ENCODE data around the gene RAD21L1. TPM values are rescaled to one million over a fixed set of nuclear protein-coding genes. Genes with fewer than 3 reads are reported as not detected.
A peak's percentile ranks its signal among the peaks of the same experiment; 100 is the strongest.

RAD21L1 gene
- total RNA-seq, 1 donor from 2014 or later: not detected

DNA sequence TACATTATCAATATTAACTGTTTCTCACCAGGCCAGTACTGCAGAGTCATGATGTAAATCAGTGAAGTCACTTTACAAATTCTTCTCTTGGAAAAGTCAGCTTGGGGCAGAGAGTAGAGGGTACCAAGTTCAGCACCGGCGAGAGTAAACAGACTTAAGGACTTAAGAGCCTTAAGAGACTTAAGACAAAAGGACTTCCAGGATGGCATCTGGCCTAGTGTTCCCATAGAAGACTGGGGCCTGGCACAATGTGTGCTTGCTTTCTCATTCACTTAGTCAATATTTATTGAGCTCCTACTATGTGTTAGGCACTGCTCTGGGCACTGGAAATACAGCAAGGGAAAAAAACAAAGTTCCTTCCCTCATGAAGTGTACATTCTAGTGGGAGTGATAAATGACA, 38.9 kb downstream of the RAD21L1 start:
- intact Hi-C loops (cut with DNase I): loop anchor here (5.0 kb wide), 1 partner anchor 1358 kb away; no protein-coding TSS in a partner anchor
- DNase-seq (ENCODE audit: low spot score) (no peak), ATAC-seq (no peak)

GRCh38 chr20:1265226-1265915, 39.5 kb downstream of the RAD21L1 start:
- intact Hi-C loops (cut with DNase I): no loop called here
- DNase-seq (ENCODE audit: low spot score) (no peak), ATAC-seq (no peak)

GRCh38 chr20:1265916-1266166, 40.0 kb downstream of the RAD21L1 start:
- intact Hi-C loops (cut with DNase I): no loop called here
- DNase-seq (ENCODE audit: low spot score): no peak
- no peak for ATAC-seq

GRCh38 chr20:1266167-1266973, 40.5 kb downstream of the RAD21L1 start, which contains the start of gene SNPH:
Gene SNPH (plus strand): TSS chr20:1266294. CDS start chr20:1296240, 29,946 bp downstream.
- intact Hi-C loops (cut with DNase I): no loop called here
- peak; percentile 95 for ATAC-seq
- peak; percentile 77 for DNase-seq (ENCODE audit: low spot score)

DNA sequence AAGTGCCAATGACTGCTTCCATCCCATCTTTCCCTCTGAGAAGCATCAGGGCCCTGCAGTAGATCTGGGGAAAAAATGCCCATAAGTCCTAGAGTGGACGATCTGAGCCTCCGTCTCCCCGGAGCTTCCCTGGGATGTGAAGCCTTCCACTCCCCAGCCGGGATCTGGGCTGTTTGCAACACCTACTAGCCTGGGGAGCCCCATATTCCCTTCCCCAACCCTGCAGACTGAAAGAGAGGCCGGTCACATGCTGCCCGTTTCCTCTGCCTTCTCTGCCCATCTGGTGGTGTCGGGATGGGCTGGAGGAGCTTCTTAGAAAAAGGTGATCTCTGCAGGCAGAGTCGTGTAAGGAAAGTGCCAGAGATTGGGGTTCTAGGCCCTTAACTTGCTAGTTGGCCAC, 41.3 kb downstream of the RAD21L1 start:
- no peak for DNase-seq (ENCODE audit: low spot score)
- intact Hi-C loops (cut with DNase I): no loop called here
- ATAC-seq: no peak

- intact Hi-C loops (cut with DNase I): no loop called here
- DNase-seq (ENCODE audit: low spot score) (no peak), ATAC-seq (no peak)
Measured at GRCh38 chr20:1267809-1268374, 42.0 kb downstream of the RAD21L1 start.

DNA sequence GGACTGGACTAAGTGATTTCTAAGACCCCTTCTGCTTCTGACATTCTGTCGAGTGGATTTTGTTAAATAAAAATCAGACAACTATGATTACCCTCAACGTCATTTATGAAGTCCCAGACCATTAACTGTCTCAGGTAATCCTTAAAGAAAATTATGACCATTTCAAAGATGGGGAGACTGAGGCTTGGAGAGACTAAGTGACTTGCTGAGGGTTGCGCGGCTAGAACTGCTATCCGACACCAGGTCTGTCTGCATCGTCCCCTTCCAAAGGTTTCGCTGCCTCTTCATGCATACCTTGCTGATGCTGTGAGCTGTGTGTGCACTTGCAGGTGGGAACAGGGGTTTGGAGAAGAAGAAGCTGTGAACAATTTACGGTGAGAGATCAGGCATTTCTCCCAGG, 43.4 kb downstream of the RAD21L1 start:
- intact Hi-C loops (cut with DNase I): no loop called here
- no peak for ATAC-seq
- DNase-seq (ENCODE audit: low spot score): no peak

DNA sequence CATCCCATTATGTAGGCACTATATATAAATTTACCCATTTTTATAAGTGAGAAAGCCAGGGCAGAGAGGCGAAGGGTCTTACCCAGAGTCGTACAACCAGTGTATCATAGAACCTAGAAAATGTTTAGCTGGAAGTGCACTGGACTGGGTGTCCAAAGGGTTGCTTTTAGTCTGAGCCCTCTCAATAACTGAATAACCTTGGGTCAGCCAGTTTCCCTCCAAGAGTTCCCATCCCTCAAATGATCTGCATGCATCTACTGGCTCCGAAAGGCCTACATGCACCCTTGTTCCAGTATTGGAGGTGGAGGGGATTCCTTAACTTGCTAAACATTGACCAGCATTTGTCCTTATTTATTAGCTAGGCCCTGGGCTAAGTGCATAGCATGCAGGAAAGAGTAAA, 44.0 kb downstream of the RAD21L1 start:
- intact Hi-C loops (cut with DNase I): no loop called here
- no peak for ATAC-seq
- no peak for DNase-seq (ENCODE audit: low spot score)

- no peak for DNase-seq (ENCODE audit: low spot score)
- intact Hi-C loops (cut with DNase I): no loop called here
- ATAC-seq: no peak
Measured at GRCh38 chr20:1272368-1273100, 46.7 kb downstream of the RAD21L1 start.

GRCh38 chr20:1273366-1273765, 47.5 kb downstream of the RAD21L1 start:
- no peak for DNase-seq (ENCODE audit: low spot score)

DNA sequence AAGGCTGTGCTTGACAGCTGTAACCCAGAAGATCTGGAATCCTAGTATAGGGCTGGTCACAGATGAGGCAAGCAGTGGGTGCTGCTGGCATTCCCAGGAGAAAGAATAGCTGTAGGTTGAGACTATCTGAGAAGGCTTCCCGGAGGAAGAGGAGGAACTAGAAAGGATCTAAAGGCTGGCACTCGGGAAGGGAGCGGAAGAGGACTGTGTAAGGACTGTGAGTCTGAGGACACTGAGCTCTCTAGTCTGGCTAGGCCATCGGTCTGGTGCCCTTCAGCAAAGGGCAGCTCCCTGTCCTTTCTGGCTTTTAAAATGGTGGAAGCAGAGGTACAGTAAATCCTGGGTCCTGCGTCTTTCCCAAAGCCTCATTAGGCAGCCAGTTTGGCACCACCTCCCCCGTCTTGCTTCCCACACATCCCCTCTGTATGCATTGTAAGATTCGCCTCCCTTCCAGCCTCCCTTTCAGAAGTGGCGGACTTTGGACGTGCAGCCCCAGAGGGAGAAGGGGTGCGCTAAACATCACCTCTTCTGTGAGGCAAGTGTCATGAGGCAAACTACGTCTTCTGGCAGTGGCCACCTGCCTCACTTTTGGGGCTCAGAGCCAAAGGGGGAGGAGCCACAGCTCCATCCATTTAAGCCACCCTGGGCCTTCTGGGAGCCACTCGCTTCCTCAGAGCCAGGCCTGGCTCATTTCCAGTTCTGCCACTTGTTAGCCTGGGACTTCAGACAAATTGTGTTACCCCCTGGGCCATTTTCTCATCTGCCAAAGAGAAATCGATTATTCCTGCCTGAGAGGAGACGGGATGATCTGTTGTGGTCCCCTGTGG, 48.9 kb downstream of the RAD21L1 start:
- ATAC-seq: no peak
- no peak for DNase-seq (ENCODE audit: low spot score)
- intact Hi-C loops (cut with DNase I): no loop called here

More at GRCh38 chr20:1273366-1273765, 47.5 kb downstream of the RAD21L1 start:
- no peak for ATAC-seq
- intact Hi-C loops (cut with DNase I): no loop called here

- intact Hi-C loops (cut with DNase I): no loop called here
- no peak for ATAC-seq
- no peak for DNase-seq (ENCODE audit: low spot score)
Measured at GRCh38 chr20:1275919-1276318, 50.1 kb downstream of the RAD21L1 start.

- DNase-seq (ENCODE audit: low spot score) (no peak), ATAC-seq (no peak)
- intact Hi-C loops (cut with DNase I): no loop called here
Measured at GRCh38 chr20:1277529-1278322, 51.9 kb downstream of the RAD21L1 start.

DNA sequence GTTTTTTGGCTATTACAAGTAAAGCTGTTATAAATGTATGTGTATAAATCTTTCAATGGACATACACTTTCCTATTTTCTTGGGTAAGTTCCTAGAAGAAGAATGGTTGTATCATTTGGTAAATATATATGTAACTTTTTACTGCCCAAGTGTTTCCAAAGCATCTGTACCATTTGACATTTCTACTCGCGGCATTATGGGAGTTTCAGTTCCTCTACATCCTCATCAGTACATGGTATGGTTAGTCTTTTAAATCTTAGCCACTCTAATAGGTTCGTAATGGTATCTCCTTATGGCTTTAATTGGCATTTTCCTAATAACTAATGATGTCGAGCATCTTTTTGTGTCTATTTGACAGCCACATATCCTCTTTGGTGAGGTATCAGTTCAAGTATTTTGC, 53.1 kb downstream of the RAD21L1 start:
- ATAC-seq: no peak
- intact Hi-C loops (cut with DNase I): no loop called here
- DNase-seq (ENCODE audit: low spot score): no peak

DNA sequence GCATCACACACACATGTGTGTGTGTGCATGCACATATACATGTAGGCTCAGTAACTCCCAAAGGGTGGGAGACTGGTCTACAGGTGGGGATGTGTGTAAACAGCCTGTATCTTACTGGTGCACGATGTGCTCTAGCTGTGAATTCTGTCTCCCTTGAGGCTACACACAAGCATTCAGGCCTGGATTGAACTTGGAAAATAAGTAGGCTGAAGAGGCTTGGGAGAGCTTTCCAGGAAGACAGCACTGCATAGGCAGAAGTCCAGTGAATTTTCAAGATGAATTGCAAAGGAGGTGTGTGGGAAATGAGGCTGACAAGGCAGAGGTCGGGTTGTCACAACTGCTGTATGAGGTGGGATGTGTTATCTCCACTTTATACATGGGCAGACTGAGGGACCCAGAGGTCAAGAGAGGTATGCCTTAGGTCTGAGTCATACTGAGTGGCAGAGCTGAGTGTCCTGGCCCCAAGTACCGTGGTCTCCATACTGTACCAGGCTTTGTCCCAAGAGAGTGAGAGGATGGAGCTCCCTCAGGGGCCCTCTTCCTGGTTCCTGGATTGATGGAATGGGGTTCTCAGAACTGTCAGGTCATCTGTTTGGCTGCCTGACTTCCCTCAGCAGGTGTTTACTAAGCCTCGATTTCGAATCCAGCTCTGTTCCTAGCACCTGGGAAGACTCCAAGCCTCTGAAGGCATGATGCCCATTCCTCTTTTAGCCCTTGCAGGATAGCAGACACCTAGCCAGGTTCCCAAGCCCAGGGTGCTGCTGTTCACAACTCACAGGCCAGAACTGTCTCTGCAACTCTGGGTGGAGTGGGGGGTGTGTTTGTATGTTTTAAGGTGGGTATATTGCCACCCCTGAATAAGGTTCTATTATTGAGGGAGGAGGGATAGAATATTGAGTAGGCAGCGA, 54.6 kb downstream of the RAD21L1 start:
- intact Hi-C loops (cut with DNase I): no loop called here
- ATAC-seq: no peak
- no peak for DNase-seq (ENCODE audit: low spot score)

- no peak for ATAC-seq
- DNase-seq (ENCODE audit: low spot score): no peak
- intact Hi-C loops (cut with DNase I): no loop called here
Measured at GRCh38 chr20:1281279-1282057, 55.6 kb downstream of the RAD21L1 start.

All from sciatic nerve (tissue), 2 donors.